Measurements from ENCODE around the gene MEMO1. TPM values are rescaled to one million over a fixed set of nuclear protein-coding genes. Genes with fewer than 3 reads are reported as not detected.
"Not testable (repeated sequence)": the region's sequence is repeated elsewhere in the genome, so short reads cannot be mapped to it uniquely, and the experiment has no call there.

MEMO1 gene
- total and polyA plus RNA-seq, 2 donors from 2014 or later: 22.2 to 28.6 TPM

GRCh38 chr2:31962757-31963361 lies 47.9 kb downstream of the MEMO1 start:
- H3K9ac ChIP-seq (ENCODE audit: low read length in 3 of 3): no peak overlapping the region
- TF ChIP-seq CTCF (IDR thresholded peaks at IDR 0.05; ENCODE audit: borderline replicate concordance, extremely low read depth, insufficient read depth): no peak
- no peak overlapping the region for H3K27ac ChIP-seq (ENCODE audit: low read depth in 2 of 2, low read length in 2 of 2)
- no peaks in the 10 kb centered on the region for H3K27me3 ChIP-seq (ENCODE audit: control insufficient read depth, insufficient read depth, low read length)
- FAIRE-seq (no peak), DNase-seq (no peak)
- H3K4me3 ChIP-seq (ENCODE audit: low read length in 3 of 3): no peak overlapping the region
- no peaks in the 10 kb centered on the region for H3K9me3 ChIP-seq (ENCODE audit: control insufficient read depth in 2 of 3, insufficient read depth in 1 of 3, low read length in 3 of 3)
- no peaks in the 10 kb centered on the region for H3K4me1 ChIP-seq (ENCODE audit: control insufficient read depth in 2 of 3, insufficient read depth in 2 of 3, low read depth in 1 of 3, low read length in 3 of 3)
- intact Hi-C loops (cut with DNase I): no loop called here
- H3K36me3 ChIP-seq (ENCODE audit: control insufficient read depth in 2 of 3, insufficient read depth in 3 of 3, low read length in 3 of 3): no peaks in the 10 kb centered on the region

GRCh38 chr2:31958140-31958717 lies 52.6 kb downstream of the MEMO1 start:
- DNase-seq: no peak
- H3K4me3 ChIP-seq (ENCODE audit: low read length in 3 of 3): no peak overlapping the region
- no peak for TF ChIP-seq CTCF (IDR thresholded peaks at IDR 0.05; ENCODE audit: borderline replicate concordance, extremely low read depth, insufficient read depth)
- intact Hi-C loops (cut with DNase I): no loop called here
- H3K9ac ChIP-seq (ENCODE audit: low read length in 3 of 3): no peak overlapping the region
- no peaks in the 10 kb centered on the region for H3K36me3 ChIP-seq (ENCODE audit: control insufficient read depth in 2 of 3, insufficient read depth in 3 of 3, low read length in 3 of 3)
- no peak overlapping the region for H3K27ac ChIP-seq (ENCODE audit: low read depth in 2 of 2, low read length in 2 of 2)
- no peaks in the 10 kb centered on the region for H3K27me3 ChIP-seq (ENCODE audit: control insufficient read depth, insufficient read depth, low read length)
- no peaks in the 10 kb centered on the region for H3K4me1 ChIP-seq (ENCODE audit: control insufficient read depth in 2 of 3, insufficient read depth in 2 of 3, low read depth in 1 of 3, low read length in 3 of 3)
- no peak for FAIRE-seq
- H3K9me3 ChIP-seq (ENCODE audit: control insufficient read depth in 2 of 3, insufficient read depth in 1 of 3, low read length in 3 of 3): no peaks in the 10 kb centered on the region

- Histone ChIP-seq H3K36me3 (ENCODE audit: control insufficient read depth in 2 of 3, insufficient read depth in 3 of 3, low read length in 3 of 3) (no peaks in the 10 kb centered on the region), H3K27ac (ENCODE audit: low read depth in 2 of 2, low read length in 2 of 2) (no peak overlapping the region), H3K9me3 (ENCODE audit: control insufficient read depth in 2 of 3, insufficient read depth in 1 of 3, low read length in 3 of 3) (no peaks in the 10 kb centered on the region), H3K4me1 (ENCODE audit: control insufficient read depth in 2 of 3, insufficient read depth in 2 of 3, low read depth in 1 of 3, low read length in 3 of 3) (no peaks in the 10 kb centered on the region), H3K9ac (ENCODE audit: low read length in 3 of 3) (no peak overlapping the region), H3K27me3 (ENCODE audit: control insufficient read depth, insufficient read depth, low read length) (no peaks in the 10 kb centered on the region), H3K4me3 (ENCODE audit: low read length in 3 of 3) (no peak overlapping the region)
- intact Hi-C loops (cut with DNase I): no loop called here
- DNase-seq (no peak), FAIRE-seq (no peak)
- TF ChIP-seq CTCF (IDR thresholded peaks at IDR 0.05; ENCODE audit: borderline replicate concordance, extremely low read depth, insufficient read depth): no peak
Measured at GRCh38 chr2:31957354-31958139, 53.3 kb downstream of the MEMO1 start.

- H3K27ac ChIP-seq (ENCODE audit: low read depth in 2 of 2, low read length in 2 of 2); FAIRE-seq: not testable (repeated sequence)
Measured at GRCh38 chr2:31956934-31957333, 53.9 kb downstream of the MEMO1 start.

More at GRCh38 chr2:31956934-31957333, 53.9 kb downstream of the MEMO1 start:
- H3K27me3 ChIP-seq (ENCODE audit: control insufficient read depth, insufficient read depth, low read length); DNase-seq; H3K4me3 ChIP-seq (ENCODE audit: low read length in 3 of 3); intact Hi-C loops (cut with DNase I); H3K9me3 ChIP-seq (ENCODE audit: control insufficient read depth in 2 of 3, insufficient read depth in 1 of 3, low read length in 3 of 3); H3K36me3 ChIP-seq (ENCODE audit: control insufficient read depth in 2 of 3, insufficient read depth in 3 of 3, low read length in 3 of 3); H3K9ac ChIP-seq (ENCODE audit: low read length in 3 of 3); H3K4me1 ChIP-seq (ENCODE audit: control insufficient read depth in 2 of 3, insufficient read depth in 2 of 3, low read depth in 1 of 3, low read length in 3 of 3): not testable (repeated sequence)
